Fibroblast of peridontal ligament (primary cell): ENCODE results near the gene EFCAB14.
"Not testable (repeated sequence)": the region's sequence is repeated elsewhere in the genome, so short reads cannot be mapped to it uniquely, and the experiment has no call there.

Experiments used
- DNase-seq: peaks from one replicate; pipeline ENCODE4 v3.0.0-alpha.2; 2010; ENCODE audit errors: extremely low read depth

Gene EFCAB14

DNA sequence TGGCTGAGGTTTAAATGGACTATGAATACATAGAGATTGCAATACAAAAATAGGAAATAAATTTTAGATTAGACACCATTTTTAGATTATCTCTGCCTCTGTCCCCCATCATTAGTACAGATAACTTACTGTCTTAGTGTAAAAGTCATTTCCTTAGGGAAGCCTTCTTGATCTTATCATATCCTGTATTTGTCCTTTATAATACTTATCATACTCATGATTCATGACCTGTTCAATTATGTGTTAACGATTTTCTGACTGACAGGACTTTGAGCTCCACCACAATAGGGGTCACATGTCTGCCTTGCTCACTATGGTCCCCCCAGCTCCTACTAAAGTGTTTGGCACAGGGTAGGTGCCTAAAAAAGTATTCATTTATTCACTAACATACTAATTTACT, 32.7 kb downstream of the EFCAB14 start:
- DNase-seq, result no peak

DNA sequence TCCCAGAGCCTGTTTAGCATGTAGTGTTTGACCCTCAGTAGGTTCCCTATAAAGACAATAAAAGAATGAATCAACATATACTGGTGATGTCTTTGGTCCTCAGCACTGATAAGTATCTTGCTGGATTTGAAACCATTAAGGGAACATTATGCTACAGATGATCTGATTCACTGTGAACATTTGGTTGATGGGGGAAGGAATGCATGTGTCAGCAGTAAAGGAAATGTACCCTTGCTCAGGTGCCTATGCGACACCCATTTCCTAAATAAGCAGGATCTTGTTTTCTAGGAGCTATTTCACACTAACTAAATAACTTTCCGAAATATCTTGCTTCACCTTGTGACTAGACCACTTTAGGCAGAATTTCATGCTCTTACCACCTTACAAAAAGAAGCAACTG, 34.2 kb downstream of the EFCAB14 start:
- DNase-seq, result no peak

DNA sequence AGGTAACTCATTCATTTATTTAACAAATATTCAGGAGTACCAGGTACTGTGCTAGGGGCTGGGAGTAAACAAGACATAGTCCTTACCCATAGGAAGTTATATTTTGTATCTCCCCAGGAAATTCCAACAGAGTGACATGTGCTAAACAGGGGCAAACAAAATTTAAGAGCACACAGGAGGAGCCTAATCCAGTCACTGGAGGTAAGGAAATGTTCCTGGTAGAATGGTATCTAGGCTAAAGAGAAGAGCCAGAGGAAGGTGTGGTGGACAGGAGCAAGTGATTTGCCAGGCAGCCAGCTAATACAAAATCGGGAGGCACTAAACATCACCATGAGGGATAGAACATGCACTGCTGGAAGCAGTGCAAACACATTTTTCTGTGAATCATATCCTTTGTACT, 36.9 kb downstream of the EFCAB14 start:
- DNase-seq, result no peak

- DNase-seq, result no peak
These were observed 37.4 kb downstream of the EFCAB14 start for GRCh38 chr1:46681333-46682034.

- no peak for DNase-seq
These were observed 38.9 kb downstream of the EFCAB14 start for GRCh38 chr1:46679789-46680573.

DNA sequence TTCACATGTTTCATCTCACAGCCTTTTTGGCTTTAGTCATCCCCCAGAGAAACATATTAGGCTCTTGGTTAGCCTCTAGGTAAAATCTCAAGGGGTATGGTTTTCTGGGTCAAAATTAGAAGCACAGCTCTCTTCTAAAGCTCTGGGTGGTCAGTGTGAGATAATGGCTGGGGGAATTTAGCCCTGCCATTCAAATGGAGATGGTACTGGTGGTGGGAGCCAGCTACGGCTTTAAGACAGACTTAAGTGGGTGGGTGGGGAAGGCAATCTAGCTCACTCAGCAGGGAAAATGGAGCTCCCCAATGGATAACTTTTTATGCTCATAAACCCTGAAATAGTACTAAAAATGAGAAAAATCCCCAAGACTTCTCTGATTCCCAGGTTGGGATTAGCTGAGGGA, 41.6 kb downstream of the EFCAB14 start:
- no peak for DNase-seq

DNA sequence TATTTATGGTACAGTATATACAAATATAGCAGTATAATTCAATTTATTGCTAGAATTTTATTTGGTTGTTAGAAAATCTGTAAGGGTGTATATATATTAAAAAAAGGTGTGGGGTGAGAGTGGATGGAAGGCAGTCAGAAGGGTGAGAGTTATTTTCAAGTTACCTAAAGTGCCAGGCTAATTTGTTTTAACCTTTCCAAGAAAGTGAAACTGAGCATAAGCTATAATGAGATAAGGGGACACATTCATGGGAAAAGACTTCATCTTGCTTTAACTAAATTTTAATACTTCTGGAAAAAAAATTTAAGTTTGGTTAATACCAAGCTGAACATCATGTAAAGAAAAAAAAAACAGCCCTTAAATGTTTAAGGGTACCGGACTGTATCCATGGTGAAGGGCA, 42.4 kb downstream of the EFCAB14 start:
- no peak for DNase-seq

DNA sequence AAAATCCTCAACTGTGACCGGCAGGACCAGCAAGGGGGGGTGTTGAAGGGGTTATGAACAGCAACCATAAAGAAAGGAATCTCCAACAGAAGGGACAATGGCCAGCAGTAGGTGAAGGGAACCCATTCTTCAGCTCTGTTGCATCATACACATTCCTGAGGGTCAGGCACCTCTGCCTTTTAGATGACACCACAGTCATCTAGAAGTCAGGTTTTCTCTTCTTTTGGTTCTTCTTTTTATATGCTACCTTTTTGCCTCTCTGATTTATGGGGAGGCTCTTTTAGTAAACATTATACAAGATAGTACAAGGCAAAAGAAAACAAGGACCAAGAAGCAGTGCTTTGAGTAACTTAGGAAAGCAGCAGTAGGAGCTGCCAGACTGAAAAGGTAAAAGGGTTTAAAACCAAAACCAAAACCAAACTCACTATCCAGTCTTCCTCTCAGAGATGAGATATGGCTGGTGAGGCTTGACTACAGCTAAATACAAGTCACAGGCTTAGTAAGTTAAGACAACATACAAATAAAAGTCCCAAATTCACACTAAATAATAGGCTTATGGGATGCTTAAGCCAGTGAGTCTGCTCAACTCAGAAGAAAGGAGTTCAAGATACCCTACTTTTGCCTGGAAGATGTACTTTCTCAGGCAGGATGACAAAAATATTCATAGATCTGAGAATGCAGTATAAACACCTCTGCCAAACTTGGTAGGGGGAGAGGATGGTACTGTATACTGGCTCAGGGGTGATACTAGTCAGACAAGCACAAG, 43.2 kb downstream of the EFCAB14 start:
- DNase-seq, result no peak

GRCh38 chr1:46673749-46674182, 45.1 kb downstream of the EFCAB14 start:
- no peak for DNase-seq

- no peak for DNase-seq
These were observed 46.2 kb downstream of the EFCAB14 start for GRCh38 chr1:46672696-46673095.

DNA sequence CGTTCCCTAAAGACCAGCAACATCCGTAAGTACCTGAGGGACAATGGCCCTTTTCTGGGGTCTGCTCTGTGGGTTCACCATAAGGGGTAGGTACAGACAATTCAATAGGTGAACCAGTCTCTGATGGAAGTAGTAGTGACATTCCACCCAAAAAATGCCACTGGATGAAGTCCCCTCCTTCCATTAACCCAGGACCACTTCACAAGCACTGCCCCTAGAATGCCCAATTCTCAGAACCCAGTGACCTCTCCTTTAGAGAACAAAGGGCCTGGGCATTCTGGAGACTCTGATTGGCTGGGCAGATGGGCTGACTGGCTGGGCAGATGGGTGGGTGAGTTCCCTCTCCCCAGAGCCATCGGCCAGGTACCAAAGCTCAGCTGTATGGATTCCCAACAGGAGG, 47.4 kb downstream of the EFCAB14 start, which contains the start of gene TEX38:
Gene TEX38, plus strand, starts transcription at position 301 of the 400 bp plus-strand sequence. Its CDS starts 81 bp downstream, at position 382.
- DNase-seq, result no peak

- DNase-seq, result no peak
These were observed 48.8 kb downstream of the EFCAB14 start for GRCh38 chr1:46670134-46670533.

GRCh38 chr1:46667782-46668760, 50.8 kb downstream of the EFCAB14 start, which contains the start of gene ATPAF1:
ATPAF1 (minus strand) TSS chr1:46668364; CDS start chr1:46668322, 42 bp downstream.
- DNase-seq, result peak; percentile 72

DNA sequence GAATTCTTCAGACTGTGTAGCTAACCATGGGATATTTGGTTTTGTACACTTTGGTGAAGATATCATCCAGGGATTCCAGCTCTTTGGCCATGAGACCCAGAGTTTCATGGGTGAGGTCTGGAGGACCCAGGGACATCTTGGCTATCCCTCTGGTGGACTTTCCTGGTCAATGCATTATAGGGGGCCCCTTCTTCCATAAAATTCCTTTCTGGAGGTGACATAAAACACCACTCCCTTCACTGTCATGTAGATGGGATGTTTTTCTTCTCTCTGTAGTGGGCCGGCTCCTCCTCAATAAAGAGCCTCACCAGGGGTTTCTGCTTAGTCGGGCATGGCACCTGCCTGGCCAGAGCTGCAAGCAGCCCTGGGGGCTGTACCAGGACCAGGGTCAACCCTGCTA, 52.9 kb downstream of the EFCAB14 start:
- no peak for DNase-seq

DNA sequence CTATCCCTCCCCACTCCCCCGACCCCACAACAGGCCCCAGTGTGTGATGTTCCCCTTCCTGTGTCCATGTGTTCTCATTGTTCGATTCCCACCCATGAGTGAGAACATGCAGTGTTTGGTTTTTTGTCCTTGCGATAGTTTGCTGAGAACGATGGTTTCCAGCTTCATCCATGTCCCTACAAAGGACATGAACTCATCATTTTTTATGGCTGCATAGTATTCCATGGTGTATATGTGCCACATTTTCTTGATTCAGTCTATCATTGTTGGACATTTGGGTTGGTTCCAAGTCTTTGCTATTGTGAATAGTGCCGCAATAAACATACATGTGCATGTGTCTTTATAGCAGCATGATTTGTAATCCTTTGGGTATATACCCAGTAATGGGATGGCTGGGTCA, 56.0 kb downstream of the EFCAB14 start:
- DNase-seq, result not testable (repeated sequence)

GRCh38 chr1:46660116-46660515, 58.8 kb downstream of the EFCAB14 start:
- DNase-seq, result not testable (repeated sequence)

DNA sequence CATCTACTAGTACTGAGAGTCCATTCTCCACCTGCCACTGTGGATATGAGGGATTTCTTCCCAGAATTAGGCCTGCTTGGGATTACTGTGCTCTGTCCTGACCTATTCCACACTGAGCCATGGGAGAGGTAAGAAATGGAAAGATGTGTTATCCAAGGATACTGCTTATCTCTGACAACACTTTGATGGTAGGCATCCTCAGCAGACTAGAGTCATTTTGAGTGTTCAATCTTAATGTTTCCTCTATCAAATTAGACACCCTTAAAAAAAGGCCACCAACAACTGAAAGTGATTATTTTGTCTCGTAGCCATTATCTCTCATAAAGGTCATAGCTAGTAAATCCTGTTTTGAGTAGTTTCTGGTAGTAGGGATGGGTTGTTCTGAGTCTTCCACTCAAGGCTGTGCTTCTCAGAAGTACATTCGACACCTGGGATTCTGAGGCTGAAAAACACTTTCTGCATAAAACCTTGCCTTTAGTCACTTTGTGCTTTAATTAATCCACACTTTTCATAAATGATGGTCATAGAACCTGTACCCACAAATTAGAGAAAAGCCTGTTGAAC, 59.5 kb downstream of the EFCAB14 start:
- DNase-seq, result no peak

GRCh38 chr1:46657775-46658174, 61.1 kb downstream of the EFCAB14 start:
- no peak for DNase-seq

DNA sequence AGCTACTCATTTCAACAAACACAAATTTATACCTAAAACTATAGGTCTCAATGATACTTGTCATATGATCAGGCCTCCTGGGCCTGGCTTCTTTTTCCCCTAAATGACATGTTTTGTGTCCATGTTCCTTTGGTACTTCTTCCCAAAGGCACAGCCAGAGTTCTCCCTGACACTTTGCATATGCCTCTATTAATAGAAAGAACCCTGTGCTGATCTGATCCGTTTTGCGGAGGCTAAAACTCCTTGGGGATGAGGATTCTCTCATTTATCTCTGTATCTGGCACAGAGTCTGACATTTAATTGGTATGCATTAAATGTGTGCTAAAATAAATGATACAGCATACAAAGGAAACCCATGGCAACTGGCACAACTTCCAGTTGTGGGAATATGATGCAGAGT, 62.3 kb downstream of the EFCAB14 start:
- no peak for DNase-seq

DNA sequence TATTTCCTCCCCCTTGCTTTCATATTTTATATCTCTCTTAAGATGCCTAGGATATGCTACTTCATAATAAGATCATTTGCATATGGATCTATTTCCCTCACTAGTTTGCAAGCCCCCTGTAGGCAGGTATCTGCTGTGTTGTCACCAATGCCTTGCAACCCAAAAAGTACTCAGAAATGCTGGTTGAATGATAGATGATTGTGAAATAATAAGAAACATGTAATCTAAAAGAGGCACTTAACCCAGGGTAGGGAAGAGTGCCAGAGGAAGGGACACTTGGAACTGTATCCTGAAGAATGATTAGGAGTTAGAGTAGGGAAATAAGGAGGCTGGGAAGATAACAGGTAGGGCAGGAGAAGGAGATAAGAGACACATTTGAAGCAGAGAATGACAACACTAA, 63.1 kb downstream of the EFCAB14 start:
- DNase-seq, result no peak

DNA sequence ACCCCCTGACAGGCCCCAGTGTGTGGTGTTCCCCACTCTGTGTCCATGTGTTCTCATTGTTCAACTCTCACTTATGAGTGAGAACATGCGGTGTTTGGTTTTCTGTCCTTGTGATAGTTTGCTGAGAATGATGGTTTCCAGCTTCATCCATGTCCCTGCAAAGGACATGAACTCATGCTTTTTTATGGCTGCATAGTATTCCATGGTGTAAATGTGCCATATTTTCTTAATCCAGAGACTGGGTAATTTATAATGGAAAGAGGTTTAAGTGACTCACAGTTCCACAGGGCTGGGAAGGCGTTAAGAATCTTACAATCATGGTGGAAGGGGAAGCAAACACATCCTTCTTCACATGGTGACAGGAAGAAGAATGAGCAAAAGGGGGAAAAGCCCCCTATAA, 64.2 kb downstream of the EFCAB14 start:
- not testable (repeated sequence) for DNase-seq
